Superior temporal gyrus (tissue), 1 donor: ENCODE measurements around the gene PSRC1.

Experiments
- DNase-seq: peaks from one replicate; pipeline ENCODE4 v3.0.0-alpha.2; 2016; ENCODE audit errors: extremely low spot score

PSRC1 gene

DNA sequence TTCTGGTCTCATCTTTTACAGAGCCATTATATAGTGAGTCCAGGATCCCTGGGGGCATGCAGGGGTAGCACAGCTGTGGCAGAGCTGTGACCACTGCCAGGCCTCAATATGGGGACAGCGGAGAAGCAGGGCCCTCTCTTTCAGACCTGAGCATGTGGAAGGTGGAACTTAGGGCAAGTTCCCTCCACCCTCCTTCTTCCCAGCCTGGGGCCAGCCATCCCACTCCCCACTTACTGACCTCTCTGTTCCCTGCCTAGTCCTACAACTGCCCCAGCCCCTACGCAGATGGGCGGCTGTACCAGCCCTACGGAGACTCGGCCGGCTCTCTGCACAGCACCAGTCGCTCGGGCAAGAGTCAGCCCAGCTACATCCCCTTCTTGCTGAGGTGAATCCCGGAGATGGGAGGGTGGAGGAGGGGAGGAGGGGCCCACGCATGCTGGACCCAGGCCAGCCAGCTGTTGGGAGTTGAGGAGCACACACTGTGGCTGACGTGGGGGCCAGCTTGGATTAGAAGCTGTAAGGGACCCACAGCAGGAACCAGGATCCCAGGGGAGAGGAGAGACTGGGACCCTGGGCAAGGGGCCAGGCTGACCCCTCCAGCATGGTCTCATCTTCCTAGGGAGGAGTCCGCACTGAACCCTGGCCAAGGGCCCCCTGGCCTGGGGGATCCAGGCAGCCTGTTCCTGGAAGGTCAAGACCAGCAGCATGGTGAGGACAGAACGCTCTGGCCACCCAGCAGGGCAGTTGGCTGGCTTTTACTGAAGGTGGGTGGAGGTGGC lies 10.7 kb downstream of the PSRC1 start:
- no peak for DNase-seq

DNA sequence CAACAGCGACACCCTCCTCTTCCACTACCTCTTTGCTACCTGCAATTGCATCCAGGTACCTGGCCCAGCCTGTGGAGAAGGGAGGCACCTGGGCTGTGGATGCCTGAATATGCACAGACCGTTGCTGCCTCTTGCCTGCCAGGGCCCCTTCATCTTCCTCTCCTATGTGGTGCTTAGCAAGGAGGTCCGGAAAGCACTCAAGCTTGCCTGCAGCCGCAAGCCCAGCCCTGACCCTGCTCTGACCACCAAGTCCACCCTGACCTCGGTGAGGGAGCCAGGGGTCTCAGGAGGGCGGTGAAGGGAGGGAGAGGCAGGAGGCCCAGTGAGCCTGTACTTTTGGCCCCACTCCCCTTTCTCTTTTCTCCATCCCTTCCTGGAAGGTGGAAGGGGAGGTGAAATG lies 11.5 kb downstream of the PSRC1 start:
- DNase-seq: no peak

DNA sequence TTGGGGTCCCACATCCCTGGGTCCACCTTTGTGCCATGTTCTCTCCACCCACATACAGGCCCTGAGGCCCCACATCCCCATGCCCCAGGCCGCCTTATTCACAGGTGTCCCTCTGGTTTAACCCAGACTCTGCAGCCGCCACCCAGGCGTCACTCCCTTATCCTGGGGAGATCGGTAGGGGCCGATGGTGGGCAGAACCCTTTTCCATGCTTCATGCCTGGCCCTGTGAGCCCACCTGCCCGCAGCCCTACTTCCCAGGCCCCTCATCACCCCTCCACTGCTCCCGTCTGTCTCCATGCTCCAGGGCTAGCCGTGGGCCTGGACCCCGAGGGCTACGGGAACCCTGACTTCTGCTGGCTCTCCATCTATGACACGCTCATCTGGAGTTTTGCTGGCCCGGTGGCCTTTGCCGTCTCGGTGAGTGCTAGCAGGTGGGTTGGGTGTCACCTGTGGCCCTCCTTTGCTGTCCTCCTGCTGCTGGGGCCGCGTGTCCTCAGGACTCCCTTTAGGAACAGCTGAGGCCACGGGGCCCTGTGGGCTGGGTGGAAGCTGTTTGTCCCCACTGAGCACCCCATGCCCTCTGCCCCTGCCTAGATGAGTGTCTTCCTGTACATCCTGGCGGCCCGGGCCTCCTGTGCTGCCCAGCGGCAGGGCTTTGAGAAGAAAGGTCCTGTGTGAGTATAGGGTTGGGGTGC lies 12.2 kb downstream of the PSRC1 start:
- DNase-seq: no peak

DNA sequence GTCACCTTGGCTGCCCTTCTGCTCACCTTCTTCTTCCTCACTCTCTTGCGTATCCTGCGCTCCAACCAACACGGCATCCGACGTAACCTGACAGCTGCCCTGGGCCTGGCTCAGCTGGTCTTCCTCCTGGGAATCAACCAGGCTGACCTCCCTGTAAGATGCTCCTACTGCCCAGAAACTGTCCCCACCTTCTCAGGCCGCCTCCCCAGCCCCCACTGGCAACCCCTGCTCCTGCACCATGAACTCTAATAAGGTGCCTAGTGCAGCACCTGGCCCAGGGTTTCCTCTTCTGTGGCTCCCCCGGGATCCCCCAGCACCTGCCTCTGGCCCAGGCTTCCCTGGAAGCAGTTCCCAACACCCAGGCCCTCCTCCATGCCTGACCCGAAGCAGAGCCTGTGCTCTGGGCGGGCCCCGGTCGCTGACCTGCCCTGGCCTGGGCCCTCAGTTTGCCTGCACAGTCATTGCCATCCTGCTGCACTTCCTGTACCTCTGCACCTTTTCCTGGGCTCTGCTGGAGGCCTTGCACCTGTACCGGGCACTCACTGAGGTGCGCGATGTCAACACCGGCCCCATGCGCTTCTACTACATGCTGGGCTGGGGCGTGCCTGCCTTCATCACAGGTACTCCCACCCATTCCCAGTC lies 12.8 kb downstream of the PSRC1 start:
- no peak for DNase-seq

DNA sequence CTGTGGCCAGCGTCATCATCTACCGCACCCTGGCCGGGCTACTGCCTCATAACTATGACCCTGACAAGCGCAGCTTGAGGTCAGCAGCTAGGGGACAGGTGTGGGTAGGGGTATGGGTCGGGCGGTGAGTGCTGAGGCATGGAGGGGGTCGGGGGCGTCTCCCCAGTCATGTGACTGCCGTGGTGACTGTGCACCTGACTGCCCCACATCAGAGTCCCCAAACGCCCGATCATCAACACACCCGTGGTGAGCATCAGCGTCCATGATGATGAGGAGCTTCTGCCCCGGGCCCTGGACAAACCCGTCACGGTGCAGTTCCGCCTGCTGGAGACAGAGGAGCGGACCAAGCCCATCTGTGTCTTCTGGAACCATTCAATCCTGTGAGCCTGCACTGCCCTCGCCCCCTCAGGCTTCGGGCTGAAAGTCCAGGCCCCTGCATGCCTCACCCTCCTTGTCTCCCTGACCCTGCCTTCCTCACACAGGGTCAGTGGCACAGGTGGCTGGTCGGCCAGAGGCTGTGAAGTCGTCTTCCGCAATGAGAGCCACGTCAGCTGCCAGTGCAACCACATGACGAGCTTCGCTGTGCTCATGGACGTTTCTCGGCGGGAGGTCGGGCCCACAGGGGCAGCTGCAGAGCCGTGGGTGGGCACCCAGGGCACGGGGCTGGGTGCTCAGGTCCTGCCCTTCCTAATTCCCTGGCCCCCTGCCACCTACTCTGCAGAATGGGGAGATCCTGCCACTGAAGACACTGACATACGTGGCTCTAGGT lies 13.5 kb downstream of the PSRC1 start:
- no peak for DNase-seq

DNA sequence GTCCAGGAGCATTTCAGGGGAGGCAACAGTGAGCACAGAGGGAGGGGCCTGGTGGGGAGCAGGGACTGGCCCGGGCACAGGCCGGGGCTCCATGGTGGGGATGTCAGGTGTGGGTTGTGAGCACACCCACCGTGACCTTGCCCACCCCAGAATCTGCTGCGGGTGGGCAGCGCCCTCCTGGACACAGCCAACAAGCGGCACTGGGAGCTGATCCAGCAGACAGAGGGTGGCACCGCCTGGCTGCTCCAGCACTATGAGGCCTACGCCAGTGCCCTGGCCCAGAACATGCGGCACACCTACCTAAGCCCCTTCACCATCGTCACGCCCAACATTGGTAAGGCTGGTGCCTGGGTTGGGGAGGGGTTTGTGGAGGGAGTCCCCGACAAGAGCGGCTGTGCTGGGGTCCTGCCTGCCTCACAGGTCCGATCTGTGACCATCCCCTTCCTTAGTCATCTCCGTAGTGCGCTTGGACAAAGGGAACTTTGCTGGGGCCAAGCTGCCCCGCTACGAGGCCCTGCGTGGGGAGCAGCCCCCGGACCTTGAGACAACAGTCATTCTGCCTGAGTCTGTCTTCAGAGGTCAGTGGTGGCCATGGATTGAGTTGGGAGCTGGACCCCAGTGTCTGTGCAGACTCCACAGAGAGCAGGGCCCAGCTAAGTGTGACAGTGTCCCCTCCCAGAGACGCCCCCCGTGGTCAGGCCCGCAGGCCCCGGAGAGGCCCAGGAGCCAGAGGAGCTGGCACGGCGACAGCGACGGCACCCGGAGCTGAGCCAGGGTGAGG lies 14.3 kb downstream of the PSRC1 start:
- DNase-seq: no peak

DNA sequence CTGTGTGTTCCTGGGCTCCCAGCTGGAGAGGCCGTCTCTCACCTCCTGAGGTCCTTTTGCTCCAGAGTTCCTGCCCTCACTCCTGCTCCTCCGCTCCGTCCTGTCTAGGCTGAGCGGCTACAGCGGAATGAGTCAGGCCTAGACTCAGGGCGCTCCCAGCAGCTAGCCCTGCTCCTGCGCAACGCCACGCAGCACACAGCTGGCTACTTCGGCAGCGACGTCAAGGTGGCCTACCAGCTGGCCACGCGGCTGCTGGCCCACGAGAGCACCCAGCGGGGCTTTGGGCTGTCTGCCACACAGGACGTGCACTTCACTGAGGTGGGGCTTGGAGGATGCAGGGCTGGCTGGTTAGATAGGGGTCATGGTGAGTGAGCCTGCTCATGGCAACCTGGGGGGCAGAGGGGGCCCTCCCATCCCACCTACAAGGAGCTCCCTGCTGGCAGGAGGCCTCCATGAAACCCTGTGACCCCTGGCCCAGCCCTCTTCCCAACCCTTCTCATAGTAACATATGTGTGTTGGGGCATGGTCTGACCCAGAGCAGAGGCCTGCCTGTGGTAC lies 15.1 kb downstream of the PSRC1 start:
- DNase-seq: no peak

DNA sequence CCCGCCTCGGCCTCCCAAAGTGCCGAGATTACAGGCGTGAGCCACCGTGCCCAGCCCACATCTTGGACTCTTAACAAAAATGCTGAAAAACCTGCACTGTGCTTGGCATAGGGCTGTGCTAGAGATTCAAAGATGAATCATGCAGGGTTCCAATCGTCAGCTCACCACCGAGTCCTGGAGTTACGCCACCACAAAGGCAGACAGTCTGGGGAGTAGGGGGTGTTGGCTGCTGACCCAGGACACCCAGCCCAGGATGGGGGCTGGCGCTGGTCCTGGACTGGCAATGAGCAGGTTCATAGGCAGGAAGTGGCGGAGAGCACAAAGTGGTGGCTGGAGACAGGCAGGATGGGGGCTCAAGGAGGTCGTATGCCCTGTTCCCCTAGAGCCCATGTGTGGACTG lies 16.0 kb downstream of the PSRC1 start:
- no peak for DNase-seq

DNA sequence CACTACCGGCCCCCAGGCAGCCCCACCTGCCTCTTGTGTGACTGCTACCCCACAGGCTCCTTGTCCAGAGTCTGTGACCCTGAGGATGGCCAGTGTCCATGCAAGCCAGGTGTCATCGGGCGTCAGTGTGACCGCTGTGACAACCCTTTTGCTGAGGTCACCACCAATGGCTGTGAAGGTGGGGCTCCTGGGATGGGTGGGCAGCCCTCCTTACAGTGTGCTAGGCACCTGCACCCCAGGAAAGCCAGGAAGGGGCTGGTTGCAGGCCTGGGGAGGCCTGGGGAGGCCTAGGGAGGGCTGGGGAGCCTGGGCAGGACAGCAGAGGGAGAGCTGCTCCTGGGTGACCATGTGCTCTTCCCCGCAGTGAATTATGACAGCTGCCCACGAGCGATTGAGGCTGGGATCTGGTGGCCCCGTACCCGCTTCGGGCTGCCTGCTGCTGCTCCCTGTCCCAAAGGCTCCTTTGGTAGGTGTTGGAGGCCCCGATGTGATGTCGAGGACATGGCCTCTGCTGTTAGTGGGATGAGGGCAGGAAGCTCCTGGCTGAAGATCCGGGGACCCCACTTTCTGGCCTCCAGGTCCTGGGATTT lies 17.1 kb downstream of the PSRC1 start:
- no peak for DNase-seq

DNA sequence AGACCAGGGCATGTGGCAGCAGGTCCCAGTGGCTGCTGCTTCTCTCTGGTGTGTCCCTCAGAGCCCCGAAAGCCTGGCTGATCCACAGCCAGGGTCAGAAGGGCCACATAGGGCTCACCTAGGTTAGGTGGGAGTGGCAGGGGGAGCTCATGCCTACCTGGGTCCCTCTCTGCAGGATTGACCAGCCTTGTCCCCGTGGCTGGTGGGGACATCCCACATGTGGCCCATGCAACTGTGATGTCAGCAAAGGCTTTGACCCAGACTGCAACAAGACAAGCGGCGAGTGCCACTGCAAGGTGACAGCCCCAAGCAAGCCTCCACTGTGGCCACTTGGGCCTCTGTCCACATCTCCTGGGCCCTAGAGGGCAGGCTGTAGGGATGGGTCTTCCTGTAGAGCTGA lies 17.9 kb downstream of the PSRC1 start:
- DNase-seq: no peak

DNA sequence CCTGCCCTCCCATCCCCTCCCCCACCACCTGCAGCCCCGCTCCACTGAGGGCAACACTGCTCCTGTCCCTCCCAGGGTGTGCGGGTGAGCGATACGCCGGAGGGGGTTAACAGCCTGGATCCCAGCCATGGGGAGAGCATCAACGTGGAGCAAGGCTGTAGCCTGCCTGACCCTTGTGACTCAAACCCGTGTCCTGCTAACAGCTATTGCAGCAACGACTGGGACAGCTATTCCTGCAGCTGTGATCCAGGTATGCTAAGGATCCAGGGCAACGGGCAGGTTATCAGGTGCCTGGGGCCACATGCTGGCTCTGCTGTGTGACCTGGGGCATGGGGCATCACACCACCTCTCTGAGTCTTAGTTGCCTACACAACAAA lies 18.6 kb downstream of the PSRC1 start:
- DNase-seq: no peak

DNA sequence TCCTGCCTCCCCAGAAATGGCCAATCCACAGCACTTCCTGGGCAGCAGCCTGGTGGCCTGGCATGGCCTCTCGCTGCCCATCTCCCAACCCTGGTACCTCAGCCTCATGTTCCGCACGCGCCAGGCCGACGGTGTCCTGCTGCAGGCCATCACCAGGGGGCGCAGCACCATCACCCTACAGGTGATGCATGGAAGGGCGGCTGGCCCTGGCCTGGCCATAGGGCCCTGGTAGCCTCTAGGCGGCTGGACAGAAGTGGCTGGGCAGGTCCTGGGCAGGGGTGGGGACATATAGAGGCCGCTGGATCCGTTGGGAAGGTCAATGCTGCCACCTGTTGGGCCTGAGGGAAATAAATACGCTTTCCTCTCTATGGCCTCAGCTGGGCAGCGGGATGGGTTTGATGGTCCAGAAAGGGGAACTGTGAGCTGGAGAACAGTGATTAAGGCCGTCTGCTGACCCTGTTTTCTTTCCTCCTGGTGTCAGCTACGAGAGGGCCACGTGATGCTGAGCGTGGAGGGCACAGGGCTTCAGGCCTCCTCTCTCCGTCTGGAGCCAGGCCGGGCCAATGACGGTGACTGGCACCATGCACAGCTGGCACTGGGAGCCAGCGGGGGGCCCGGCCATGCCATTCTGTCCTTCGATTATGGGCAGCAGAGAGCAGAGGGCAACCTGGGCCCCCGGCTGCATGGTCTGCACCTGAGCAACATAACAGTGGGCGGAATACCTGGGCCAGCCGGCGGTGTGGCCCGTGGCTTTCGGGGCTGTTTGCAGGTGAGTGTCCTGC lies 19.2 kb downstream of the PSRC1 start:
- DNase-seq: peak; percentile 92

DNA sequence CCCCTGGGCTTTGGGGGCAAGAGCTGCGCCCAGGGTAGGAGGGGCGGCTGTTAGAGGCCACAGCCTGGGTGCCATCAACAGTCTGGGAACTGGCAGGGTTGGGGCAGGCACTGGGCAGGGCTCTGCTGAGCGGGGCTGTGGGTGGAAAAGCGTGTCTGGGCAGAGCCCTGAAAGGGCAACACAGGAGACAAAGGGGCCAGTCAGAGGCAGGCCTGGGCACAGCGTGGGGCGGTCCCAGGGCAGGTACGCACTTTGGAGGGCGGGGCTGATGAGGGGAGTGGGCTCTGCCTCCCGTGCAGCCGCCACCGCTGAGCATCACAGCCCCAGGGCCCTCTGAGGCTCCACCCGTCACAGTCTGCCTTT lies 19.7 kb downstream of the PSRC1 start:
- DNase-seq: no peak

DNA sequence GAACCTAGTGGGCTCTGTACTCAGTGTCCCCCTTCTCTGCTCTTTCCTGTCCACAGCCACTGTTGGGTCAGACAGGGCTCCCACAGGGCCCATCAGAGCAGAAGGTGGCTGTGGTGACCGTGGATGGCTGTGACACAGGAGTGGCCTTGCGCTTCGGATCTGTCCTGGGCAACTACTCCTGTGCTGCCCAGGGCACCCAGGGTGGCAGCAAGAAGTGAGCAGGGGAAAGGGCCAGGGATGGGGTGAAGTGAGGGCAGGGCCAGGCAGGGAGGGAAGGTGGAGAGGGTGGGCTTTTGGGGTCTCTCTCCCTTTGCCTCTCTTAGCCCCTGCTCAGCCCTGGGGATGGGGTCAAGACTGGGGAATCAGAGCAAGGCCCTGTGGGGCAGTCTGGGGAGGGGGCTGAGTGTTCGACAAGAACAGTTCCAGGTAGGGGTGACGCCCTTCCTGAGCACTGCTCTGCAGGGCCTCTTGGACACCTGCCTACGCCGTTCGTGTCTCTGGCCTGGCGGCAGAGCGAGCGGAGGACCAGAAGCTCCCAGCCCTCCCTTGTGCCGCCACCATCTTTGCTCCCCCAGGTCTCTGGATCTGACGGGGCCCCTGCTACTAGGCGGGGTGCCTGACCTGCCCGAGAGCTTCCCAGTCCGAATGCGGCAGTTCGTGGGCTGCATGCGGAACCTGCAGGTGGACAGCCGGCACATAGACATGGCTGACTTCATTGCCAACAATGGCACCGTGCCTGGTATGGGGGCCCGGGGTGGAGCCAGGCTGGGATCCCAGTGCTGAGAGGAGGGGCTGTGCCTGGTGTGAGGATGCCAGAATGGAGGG lies 20.5 kb downstream of the PSRC1 start:
- no peak for DNase-seq

DNA sequence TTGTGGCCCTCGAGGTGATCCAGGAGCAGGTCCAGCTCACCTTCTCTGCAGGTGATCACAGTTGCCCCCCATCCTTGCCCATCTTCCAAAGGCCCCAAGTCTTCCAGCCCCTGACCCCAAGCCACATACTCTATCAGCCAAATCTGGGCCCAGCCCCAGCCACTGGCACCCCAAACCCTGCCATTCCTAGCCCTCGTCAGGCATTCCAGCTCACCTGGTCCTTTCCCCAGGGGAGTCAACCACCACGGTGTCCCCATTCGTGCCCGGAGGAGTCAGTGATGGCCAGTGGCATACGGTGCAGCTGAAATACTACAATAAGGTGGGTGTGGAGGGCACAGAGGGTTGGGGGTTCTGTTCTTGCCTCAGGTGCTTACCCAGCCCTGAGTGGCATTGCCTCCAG lies 21.4 kb downstream of the PSRC1 start:
- DNase-seq: no peak

DNA sequence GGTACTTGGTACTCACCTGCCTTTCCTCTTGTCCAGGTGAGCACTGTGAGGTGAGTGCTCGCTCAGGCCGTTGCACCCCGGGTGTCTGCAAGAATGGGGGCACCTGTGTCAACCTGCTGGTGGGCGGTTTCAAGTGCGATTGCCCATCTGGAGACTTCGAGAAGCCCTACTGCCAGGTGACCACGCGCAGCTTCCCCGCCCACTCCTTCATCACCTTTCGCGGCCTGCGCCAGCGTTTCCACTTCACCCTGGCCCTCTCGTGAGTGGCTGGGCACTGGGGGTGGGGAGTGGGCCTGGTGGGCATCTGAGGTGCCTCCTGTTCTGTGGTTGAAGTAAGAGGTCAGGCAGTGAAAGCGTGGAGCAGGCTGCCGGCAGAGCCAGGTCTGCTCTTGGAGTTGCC lies 21.9 kb downstream of the PSRC1 start:
- DNase-seq: no peak

DNA sequence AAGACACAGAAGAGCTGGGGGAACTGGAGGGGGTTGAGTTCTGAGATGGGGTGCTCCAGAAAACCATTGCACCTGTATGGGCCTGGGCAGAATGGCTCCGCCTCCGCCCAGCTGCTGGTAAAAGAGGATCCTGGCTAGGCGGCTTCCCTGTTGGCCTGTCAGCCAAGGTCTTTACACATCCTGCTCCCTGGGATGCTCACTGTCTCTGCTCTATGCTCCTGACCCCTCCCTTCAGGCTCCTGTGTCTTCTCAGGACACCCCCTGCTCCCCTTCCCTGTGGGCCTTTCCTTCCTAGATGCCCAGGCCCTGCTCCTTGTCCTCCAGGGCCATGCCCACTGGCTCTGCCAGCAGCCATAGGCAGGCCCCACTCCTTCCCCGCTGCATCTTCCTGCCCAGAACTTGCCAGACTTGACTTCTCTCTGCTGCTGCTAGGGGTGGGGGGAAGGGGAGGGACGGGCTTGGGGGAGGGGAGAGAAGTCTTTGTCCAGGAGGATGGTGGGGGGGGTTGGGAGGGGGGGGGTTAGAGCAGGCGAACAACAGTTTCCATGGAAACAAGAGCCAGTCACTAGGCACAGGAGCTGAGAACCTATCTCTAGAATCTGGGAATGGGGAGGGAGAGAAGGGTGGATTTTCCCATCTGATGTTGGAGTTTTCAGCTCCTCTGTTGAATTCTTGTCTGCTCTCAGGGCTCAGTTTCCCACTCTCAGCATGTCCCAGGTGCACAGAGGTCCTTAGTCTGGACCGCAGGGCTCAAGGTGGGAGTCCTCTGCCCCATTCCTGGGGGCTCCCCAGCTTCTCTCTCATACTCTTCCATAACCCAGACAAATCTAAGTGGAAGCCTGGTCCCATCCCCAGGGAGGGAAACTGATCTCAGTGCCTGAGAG lies 23.0 kb downstream of the PSRC1 start:
- no peak for DNase-seq
